ENCODE data around the gene MRPS18A. TPM values are rescaled to one million over a fixed set of nuclear protein-coding genes. Genes with fewer than 3 reads are reported as not detected.

The MRPS18A gene
- total and polyA plus RNA-seq, 2 of the 13 experiments (the other 11 are each of a cell fraction or from before 2014, with no cell fraction given) = 87.8 to 89.1 TPM

DNA sequence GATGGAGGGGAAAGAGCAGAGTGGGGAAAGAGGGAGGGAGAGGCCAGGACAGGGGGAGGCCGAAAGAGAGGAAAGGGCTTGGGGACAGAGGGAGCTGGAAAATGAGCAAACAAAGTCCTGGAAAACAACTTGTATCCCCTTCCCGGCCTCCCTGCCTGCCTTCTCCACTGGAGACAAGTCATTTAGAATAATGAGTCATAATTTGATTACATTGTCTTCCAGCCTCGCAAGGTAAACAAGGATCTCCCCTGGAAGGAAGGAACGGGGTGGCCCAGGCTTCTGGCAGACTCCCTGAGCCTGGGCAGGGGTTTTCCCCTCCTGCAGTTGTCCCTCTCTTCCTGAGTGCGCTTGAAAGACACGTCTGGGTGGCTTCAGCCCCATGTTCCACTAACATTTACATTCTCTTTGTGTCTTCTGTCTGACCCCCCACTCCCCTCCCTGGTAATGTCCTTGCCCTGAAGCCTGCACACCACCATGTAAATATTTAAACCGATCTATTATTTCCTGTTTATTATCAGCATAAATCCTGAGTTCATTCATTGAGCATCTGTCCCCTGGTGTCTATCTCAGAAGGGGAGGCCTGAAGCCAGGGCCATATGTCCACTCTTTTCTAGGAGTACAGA lies 12.1 kb upstream of the MRPS18A start (continued):
- TF ChIP-seq ZBTB40 (IDR thresholded peaks at IDR 0.05) (no peak), ZBTB40 (CRISPR knock-in tag; IDR thresholded peaks at IDR 0.05) (no peak), MLXIP (CRISPR knock-in tag; IDR thresholded peaks at IDR 0.05; ENCODE audit: borderline replicate concordance) (no peak), SSRP1 (CRISPR knock-in tag; IDR thresholded peaks at IDR 0.05) (no peak), DPF2 (CRISPR knock-in tag; IDR thresholded peaks at IDR 0.05; ENCODE audit: borderline replicate concordance, low read depth) (peak; percentile 56; the same call in 1 of the 2 replicates), CCAR2 (optimal IDR thresholded peaks at IDR 0.05; ENCODE audit: low read depth, low read length) (no peak), EP300 (IDR thresholded peaks at IDR 0.05; ENCODE audit: low read depth in 2 of 2, low read length in 2 of 2) (peak in 1 of 2 experiments; percentile 13; a peak in 1 of 4 replicates), EP300 (CRISPR knock-in tag; IDR thresholded peaks at IDR 0.05; ENCODE audit: borderline replicate concordance) (no peak), ZBTB46 (CRISPR knock-in tag; IDR thresholded peaks at IDR 0.05; ENCODE audit: borderline replicate concordance) (no peak)
- TF ChIP-seq, protein P1, sequence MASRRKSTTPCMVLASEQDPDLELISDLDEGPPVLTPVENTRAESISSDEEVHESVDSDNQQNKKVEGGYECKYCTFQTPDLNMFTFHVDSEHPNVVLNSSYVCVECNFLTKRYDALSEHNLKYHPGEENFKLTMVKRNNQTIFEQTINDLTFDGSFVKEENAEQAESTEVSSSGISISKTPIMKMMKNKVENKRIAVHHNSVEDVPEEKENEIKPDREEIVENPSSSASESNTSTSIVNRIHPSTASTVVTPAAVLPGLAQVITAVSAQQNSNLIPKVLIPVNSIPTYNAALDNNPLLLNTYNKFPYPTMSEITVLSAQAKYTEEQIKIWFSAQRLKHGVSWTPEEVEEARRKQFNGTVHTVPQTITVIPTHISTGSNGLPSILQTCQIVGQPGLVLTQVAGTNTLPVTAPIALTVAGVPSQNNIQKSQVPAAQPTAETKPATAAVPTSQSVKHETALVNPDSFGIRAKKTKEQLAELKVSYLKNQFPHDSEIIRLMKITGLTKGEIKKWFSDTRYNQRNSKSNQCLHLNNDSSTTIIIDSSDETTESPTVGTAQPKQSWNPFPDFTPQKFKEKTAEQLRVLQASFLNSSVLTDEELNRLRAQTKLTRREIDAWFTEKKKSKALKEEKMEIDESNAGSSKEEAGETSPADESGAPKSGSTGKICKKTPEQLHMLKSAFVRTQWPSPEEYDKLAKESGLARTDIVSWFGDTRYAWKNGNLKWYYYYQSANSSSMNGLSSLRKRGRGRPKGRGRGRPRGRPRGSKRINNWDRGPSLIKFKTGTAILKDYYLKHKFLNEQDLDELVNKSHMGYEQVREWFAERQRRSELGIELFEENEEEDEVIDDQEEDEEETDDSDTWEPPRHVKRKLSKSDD (CRISPR knock-in tag; IDR thresholded peaks at IDR 0.05; ENCODE audit: low read depth) = no peak
- TF ChIP-seq, protein P2, sequence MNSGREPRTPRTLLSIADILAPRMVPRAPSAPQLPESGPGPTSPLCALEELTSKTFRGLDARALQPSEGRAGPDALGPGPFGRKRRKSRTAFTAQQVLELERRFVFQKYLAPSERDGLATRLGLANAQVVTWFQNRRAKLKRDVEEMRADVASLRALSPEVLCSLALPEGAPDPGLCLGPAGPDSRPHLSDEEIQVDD (CRISPR knock-in tag; IDR thresholded peaks at IDR 0.05; ENCODE audit: borderline replicate concordance) = no peak

Data from HepG2 (cell line).